Gastroesophageal sphincter (tissue), 4 donors: ENCODE data around the gene ATF7IP2. TPM values are rescaled to one million over a fixed set of nuclear protein-coding genes. Genes with fewer than 3 reads are reported as not detected.
"Not testable (repeated sequence)": the region's sequence is repeated elsewhere in the genome, so short reads cannot be mapped to it uniquely, and the experiment has no call there.

Experiments
- ATAC-seq: fragments of 150-250 bp; one replicate; pipeline ENCODE4 v1.9.1; 2016; ENCODE audit warnings: mild to moderate bottlenecking, moderate library complexity
- H3K27ac ChIP-seq, 4 donors: fragments of 200-600 bp; sonication (generic) in 3 of 4; 1 replicate in 3 of 4; 2 replicates in 1 of 4; pipeline ENCODE4 v1.5.1; 2016 to 2019
- H3K27me3 ChIP-seq: fragments of 200-600 bp; sonication (generic); one replicate; pipeline ENCODE4 v1.5.1; 2019
- H3K36me3 ChIP-seq, 2 donors: fragments of 200-600 bp; sonication (generic); one replicate each; pipeline ENCODE4 v1.5.1; 2019; ENCODE audit warnings: control low read depth in 1 of 2
- H3K4me1 ChIP-seq, 3 donors: fragments of 200-600 bp; sonication (generic); 1 replicate in 2 of 3; 2 replicates in 1 of 3; pipeline ENCODE4 v1.5.1; 2016 to 2019; ENCODE audit warnings: control low read depth in 2 of 3
- H3K4me3 ChIP-seq, 2 donors: fragments of 200-600 bp; sonication (generic); one replicate each; pipeline ENCODE4 v1.5.1; 2019; ENCODE audit warnings: mild to moderate bottlenecking in 1 of 2, moderate library complexity in 1 of 2
- H3K9me3 ChIP-seq, 3 donors: fragments of 200-600 bp; sonication (generic); one replicate each; pipeline ENCODE4 v1.5.1; 2017 to 2019; ENCODE audit warnings: control low read depth in 2 of 3
- CTCF ChIP-seq, 4 experiments: fragments of 200-600 bp in 2 of 4; fragments of 450-650 bp in 2 of 4; sonication (generic) in 1 of 4; IDR thresholded peaks; one replicate each; pipeline ENCODE4 v1.5.1; 2017 to 2019; ENCODE audit warnings: antibody characterized with exemption in 4 of 4, mild to moderate bottlenecking in 2 of 4, moderate library complexity in 2 of 4
- EP300 ChIP-seq: sonication (generic); formaldehyde crosslinking; IDR thresholded peaks from one replicate; pipeline ENCODE4 v1.6.1; 2017; ENCODE audit warnings: antibody characterized with exemption, mild to moderate bottlenecking
- POLR2A ChIP-seq, 2 donors: fragments of 450-650 bp; IDR thresholded peaks; one replicate each; pipeline ENCODE4 v1.6.1; 2017; ENCODE audit warnings: antibody characterized with exemption in 2 of 2, mild to moderate bottlenecking in 2 of 2, moderate library complexity in 1 of 2
- POLR2AphosphoS5 ChIP-seq: sonication (generic); formaldehyde crosslinking; IDR thresholded peaks from one replicate; pipeline ENCODE4 v1.6.1; 2017; ENCODE audit warnings: antibody characterized with exemption
- WGBS, 2 donors: methylation state at CpG; one replicate each; pipeline ENCODE4 v1.1.5; 2018; ENCODE audit warnings: low coverage in 1 of 2; 5-methylcytosine and 5-hydroxymethylcytosine counted together
- total RNA-seq, 4 donors: library from RNA; depleted of rRNA; stranded (reverse); fragments of >200 nt; gene quantifications; one replicate each; pipeline ENCODE4 v1.1.0, GENCODE V29; 2016

ATF7IP2 gene
- total RNA-seq, 4 donors from 2014 or later = 4.6 to 11.2 (median 7.2) TPM

GRCh38 chr16:10391339-10391738 lies 5.5 kb downstream of the ATF7IP2 start:
- WGBS, 2 donors = 96% methylated on average over 3 of the region's 3 CpGs
- peaks cover 0 to 11% (median 0%) of the 10 kb centered on the region in 3 donors for H3K4me1 ChIP-seq
- no peak for ATAC-seq
- H3K9me3 ChIP-seq = no peaks in the 10 kb centered on the region
- H3K27me3 ChIP-seq = no peaks in the 10 kb centered on the region
- no peak overlapping the region for H3K4me3 ChIP-seq
- no peak for TF ChIP-seq POLR2A (IDR thresholded peaks at IDR 0.05)
- no peak for TF ChIP-seq CTCF (IDR thresholded peaks at IDR 0.05)
- TF ChIP-seq POLR2AphosphoS5 = no peak
- no peaks in the 10 kb centered on the region for H3K36me3 ChIP-seq
- no peak overlapping the region for H3K27ac ChIP-seq

GRCh38 chr16:10402975-10403374 lies 17.1 kb downstream of the ATF7IP2 start:
- Histone ChIP-seq H3K4me3 (no peak overlapping the region), H3K27me3 (no peaks in the 10 kb centered on the region), H3K4me1 (no peaks in the 10 kb centered on the region), H3K27ac (no peak overlapping the region), H3K9me3 (peaks cover 0 to 30% (median 0%) of the 10 kb centered on the region in 3 donors), H3K36me3 (no peaks in the 10 kb centered on the region)
- WGBS, 2 donors = 77 to 100% methylated on average over 1 of the region's 1 CpG
- TF ChIP-seq EP300 = no peak
- TF ChIP-seq POLR2A (IDR thresholded peaks at IDR 0.05) = no peak
- TF ChIP-seq POLR2AphosphoS5 = no peak
- no peak for TF ChIP-seq CTCF (IDR thresholded peaks at IDR 0.05)
- ATAC-seq = no peak

GRCh38 chr16:10405386-10405939 lies 19.6 kb downstream of the ATF7IP2 start:
- Histone ChIP-seq H3K9me3 (peaks cover 0 to 55% (median 0%) of the 10 kb centered on the region in 3 donors), H3K36me3 (no peaks in the 10 kb centered on the region), H3K4me1 (no peaks in the 10 kb centered on the region), H3K4me3 (no peak overlapping the region), H3K27me3 (no peaks in the 10 kb centered on the region), H3K27ac (no peak overlapping the region)
- TF ChIP-seq CTCF (IDR thresholded peaks at IDR 0.05) (no peak), EP300 (no peak), POLR2AphosphoS5 (no peak), POLR2A (IDR thresholded peaks at IDR 0.05) (no peak)
- ATAC-seq = no peak
- WGBS, 2 donors = 84 to 95% methylated on average over 3 of the region's 4 CpGs

- WGBS, 2 donors = 77 to 89% methylated on average over 6 to 8 of the region's 8 CpGs
These were observed 23.0 kb downstream of the ATF7IP2 start for GRCh38 chr16:10408824-10409381.

GRCh38 chr16:10409713-10410112 lies 23.9 kb downstream of the ATF7IP2 start:
- peaks cover 0 to 64% (median 0%) of the 10 kb centered on the region in 3 donors for H3K9me3 ChIP-seq
- not testable (repeated sequence) for H3K4me1 ChIP-seq

More at GRCh38 chr16:10408824-10409381, 23.0 kb downstream of the ATF7IP2 start:
- H3K9me3 ChIP-seq = peaks cover 0 to 64% (median 0%) of the 10 kb centered on the region in 3 donors
- H3K4me1 ChIP-seq = no peaks in the 10 kb centered on the region
- H3K36me3 ChIP-seq = no peaks in the 10 kb centered on the region
- TF ChIP-seq CTCF (IDR thresholded peaks at IDR 0.05) (no peak), EP300 (no peak), POLR2AphosphoS5 (no peak), POLR2A (IDR thresholded peaks at IDR 0.05) (no peak)
- no peaks in the 10 kb centered on the region for H3K27me3 ChIP-seq
- no peak overlapping the region for H3K27ac ChIP-seq
- ATAC-seq = no peak
- H3K4me3 ChIP-seq = no peak overlapping the region

More at GRCh38 chr16:10409713-10410112, 23.9 kb downstream of the ATF7IP2 start:
- H3K36me3 ChIP-seq, H3K27me3 ChIP-seq, H3K27ac ChIP-seq, ATAC-seq, H3K4me3 ChIP-seq: not testable (repeated sequence)
